T47D (cell line): ENCODE results near the gene APOBEC2.

Experiments
- DNase-seq, 2 experiments: peaks; one replicate each; pipeline versions ENCODE4 v3.0.0 to v3.0.0-alpha.2; 2011 to 2012; ENCODE audit warnings: low read depth in 1 of 2, low spot score in 1 of 2
- JUND ChIP-seq: IDR thresholded peaks from 2 replicates; pipeline ENCODE4 v1.6.1; 2012; ENCODE audit warnings: low read depth
- in situ Hi-C: cut with HindIII; loops from 2 replicates; pipeline ENCODE4 v1.10.0; 2016; ENCODE audit warnings: low sequenced_read_pairs, low pct_unique_long_range_greater_than_20kb

The APOBEC2 gene

GRCh38 chr6:41088451-41088850 lies 35.4 kb downstream of the APOBEC2 start:
- DNase-seq, result no peak
- TF ChIP-seq JUND, result no peak
- in situ Hi-C loops, result no loop called here

DNA sequence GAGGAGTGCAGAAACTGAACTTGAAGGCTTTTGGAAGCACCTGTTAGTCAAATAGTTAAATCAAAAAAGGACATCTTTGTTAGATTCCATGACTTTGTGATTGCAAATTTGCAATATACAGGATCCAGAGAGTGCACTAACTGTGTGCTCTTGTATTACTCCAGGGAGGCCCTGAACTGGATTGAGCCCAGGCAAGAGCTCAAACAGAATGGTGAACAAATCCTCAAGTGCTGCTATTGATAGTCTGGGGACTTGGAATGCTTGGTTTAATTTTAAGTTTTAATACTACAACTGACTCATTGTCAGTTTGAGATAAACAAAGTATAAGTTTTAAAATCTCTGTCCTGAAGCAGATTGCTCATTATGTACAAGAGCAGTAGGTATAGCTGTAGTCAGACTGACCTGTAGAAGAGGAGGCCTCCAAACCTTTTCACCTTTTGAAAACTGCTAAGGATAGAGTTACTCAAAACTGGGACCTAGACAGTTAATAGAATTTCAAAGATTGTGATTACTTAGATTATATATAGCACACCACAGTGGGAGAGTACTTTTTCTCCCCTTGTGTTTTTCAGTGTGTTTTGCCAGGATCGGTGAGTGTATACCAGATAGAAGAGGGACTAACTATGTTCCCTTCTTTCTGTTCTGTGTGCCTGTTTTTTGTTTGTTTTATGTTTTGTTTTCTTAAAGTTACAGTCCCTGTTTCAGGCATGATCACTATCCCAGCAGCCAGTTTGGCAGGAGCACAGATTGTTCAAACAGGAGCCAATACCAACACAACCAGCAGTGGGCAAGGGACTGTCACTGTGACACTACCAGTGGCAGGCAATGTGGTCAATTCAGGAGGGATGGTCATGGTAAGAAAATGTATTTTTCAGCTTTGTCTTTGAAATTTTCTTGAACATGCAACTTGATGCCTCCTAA lies 38.1 kb downstream of the APOBEC2 start:
- DNase-seq, result peak in 1 of 2 experiments; percentile 37
- TF ChIP-seq JUND, result no peak
- in situ Hi-C loops, result no loop called here

DNA sequence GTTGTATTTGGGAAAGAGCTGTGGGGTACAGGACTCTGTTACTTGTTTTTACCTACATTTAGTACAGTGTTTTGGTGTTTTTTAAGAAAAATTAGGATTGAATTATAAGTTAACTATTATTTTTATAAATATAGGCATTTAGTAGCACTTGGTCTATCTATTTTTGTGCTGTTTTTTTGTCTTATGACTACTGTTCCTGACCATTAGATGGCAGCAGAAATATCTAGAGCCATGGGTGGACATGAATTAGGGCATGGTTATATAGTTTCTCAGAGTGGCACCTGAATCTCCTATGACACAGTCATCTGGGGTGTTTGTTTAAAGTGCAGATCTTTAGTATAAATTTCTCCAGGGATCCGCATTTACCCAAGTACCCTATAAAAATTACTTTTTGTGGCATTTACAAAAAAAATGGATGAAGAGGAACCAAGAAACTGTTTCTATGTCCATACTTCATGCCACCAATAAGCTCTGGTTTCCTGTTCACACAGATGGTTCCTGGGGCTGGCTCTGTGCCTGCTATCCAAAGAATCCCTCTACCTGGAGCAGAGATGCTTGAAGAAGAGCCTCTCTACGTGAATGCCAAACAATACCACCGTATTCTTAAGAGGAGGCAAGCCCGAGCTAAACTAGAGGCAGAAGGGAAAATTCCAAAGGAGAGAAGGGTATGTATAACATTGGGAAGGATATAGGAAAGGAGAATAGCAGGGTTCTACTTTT lies 39.6 kb downstream of the APOBEC2 start:
- no peak for TF ChIP-seq JUND
- in situ Hi-C loops, result no loop called here
- DNase-seq, result peak in 1 of 2 experiments; percentile 58

GRCh38 chr6:41093729-41094128 lies 40.7 kb downstream of the APOBEC2 start:
- TF ChIP-seq JUND, result no peak
- no peak for DNase-seq
- in situ Hi-C loops, result no loop called here

DNA sequence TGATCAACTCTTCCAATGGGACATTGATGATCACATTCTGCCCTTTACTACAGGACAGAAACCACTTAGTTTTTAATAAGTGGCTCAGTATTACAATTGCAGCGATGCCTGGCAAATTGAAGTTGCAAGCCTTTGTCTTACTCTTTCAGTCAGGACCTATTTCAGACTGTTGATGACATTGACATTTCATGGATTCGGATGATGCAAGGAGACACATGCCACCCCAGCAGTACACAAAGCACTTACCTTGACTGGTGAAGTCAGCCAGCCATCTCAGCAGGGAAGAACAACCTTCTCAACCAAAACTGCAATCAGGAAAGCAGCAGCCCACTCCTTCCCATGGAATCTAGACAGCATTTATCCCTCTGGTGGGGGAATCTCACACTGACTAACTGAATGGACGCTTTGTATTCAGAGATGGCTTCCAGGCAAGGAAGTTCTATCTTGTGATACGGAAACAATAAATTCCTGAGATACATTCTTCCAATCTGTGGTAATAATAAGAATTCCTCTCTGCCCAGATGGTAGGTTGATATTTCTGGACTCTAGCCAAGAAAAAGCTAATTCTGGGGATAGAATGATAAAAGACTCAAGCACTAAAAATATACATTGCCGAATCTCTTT lies 44.6 kb downstream of the APOBEC2 start:
- DNase-seq, result no peak
- TF ChIP-seq JUND, result no peak
- in situ Hi-C loops, result no loop called here

- in situ Hi-C loops, result no loop called here
- DNase-seq, result no peak
- TF ChIP-seq JUND, result no peak
Measured at GRCh38 chr6:41098366-41098765, 45.4 kb downstream of the APOBEC2 start.

- TF ChIP-seq JUND, result no peak
- in situ Hi-C loops, result no loop called here
- DNase-seq, result no peak
Measured at GRCh38 chr6:41100871-41101287, 47.9 kb downstream of the APOBEC2 start.

- in situ Hi-C loops, result no loop called here
- DNase-seq, result no peak
- no peak for TF ChIP-seq JUND
Measured at GRCh38 chr6:41103847-41104246, 50.8 kb downstream of the APOBEC2 start.

- no peak for TF ChIP-seq JUND
- DNase-seq, result peak in 1 of 2 experiments; percentile 9
- in situ Hi-C loops, result no loop called here
Measured at GRCh38 chr6:41111017-41111416, 58.0 kb downstream of the APOBEC2 start.
